Muscle layer of colon (tissue), 2 donors: ENCODE results near the gene CCDC102B.

Experiments used
- H3K27ac ChIP-seq: one replicate; pipeline ENCODE4 v1.7.0; 2013; ENCODE audit warnings: low read depth, mild to moderate bottlenecking, low read length, moderate library complexity
- H3K27me3 ChIP-seq, 2 donors: one replicate each; pipeline ENCODE4 v1.7.0; 2013; ENCODE audit warnings: low read length in 2 of 2, mild to moderate bottlenecking in 2 of 2; ENCODE audit not compliant: insufficient read depth in 2 of 2, control insufficient read depth in 1 of 2
- H3K36me3 ChIP-seq: one replicate; pipeline ENCODE4 v1.7.0; 2013; ENCODE audit warnings: mild to moderate bottlenecking, low read length; ENCODE audit not compliant: insufficient read depth
- H3K4me1 ChIP-seq: one replicate; pipeline ENCODE4 v1.7.0; 2013; ENCODE audit warnings: mild to moderate bottlenecking, low read length; ENCODE audit not compliant: insufficient read depth
- H3K4me3 ChIP-seq, 2 donors: one replicate each; pipeline ENCODE4 v1.7.0; 2013; ENCODE audit warnings: low read length in 2 of 2, low read depth in 1 of 2, mild to moderate bottlenecking in 1 of 2, moderate library complexity in 1 of 2
- H3K9ac ChIP-seq: one replicate; pipeline ENCODE4 v1.7.0; 2013; ENCODE audit warnings: low read length
- H3K9me3 ChIP-seq: one replicate; pipeline ENCODE4 v1.7.0; 2013; ENCODE audit warnings: mild to moderate bottlenecking, low read length
- donor health status: abdominal sarcoma.
- donor health status: Adenocarcinoma of cecum.

CCDC102B gene

DNA sequence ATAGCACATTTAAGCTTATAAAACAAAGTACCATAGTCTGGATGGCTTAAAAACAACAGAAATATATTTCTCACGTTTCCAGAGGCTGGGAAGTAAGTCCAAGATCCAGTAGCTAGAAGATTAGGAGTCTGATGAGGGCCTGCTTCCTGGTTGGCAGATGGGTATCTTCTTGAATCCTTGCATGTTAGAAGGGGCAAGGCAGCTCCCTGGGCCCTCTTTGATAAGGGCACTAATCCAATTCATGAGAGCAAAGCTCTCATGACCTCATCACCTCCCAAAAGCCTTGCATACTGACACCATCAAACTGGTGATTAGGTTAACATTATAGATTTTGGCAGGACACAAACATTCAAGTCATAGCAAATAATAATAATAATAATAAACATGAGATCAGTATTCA, 146.4 kb downstream of the CCDC102B start:
- no peaks in the 10 kb centered on the region for H3K36me3 ChIP-seq
- no peaks in the 10 kb centered on the region for H3K9me3 ChIP-seq
- no peak overlapping the region for H3K9ac ChIP-seq
- no peak overlapping the region for H3K4me3 ChIP-seq
- H3K4me1 ChIP-seq = no peaks in the 10 kb centered on the region
- H3K27me3 ChIP-seq = no peaks in the 10 kb centered on the region
- H3K27ac ChIP-seq = no peak overlapping the region

DNA sequence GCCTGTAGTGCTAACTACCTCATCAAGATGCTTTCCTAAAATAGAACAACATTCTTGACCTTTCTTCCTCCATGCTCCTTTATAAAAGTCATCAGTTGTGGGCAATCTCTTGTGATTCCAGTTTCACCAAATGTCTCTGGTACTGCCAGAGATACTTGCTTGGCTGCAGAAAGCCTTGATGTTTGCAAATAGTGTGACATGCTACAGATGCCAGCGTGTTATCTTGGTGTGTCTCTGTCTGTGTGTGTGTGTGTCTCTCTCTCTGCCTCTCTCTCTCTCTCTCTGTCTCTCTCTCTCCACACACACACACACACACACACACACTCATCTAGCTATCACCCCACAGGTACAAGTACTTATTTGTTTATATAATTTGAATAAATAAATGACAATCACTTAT, 146.9 kb downstream of the CCDC102B start:
- Histone ChIP-seq H3K9me3 (no peaks in the 10 kb centered on the region), H3K27ac (no peak overlapping the region), H3K4me1 (no peaks in the 10 kb centered on the region), H3K36me3 (no peaks in the 10 kb centered on the region), H3K4me3 (no peak overlapping the region), H3K9ac (no peak overlapping the region), H3K27me3 (no peaks in the 10 kb centered on the region)

DNA sequence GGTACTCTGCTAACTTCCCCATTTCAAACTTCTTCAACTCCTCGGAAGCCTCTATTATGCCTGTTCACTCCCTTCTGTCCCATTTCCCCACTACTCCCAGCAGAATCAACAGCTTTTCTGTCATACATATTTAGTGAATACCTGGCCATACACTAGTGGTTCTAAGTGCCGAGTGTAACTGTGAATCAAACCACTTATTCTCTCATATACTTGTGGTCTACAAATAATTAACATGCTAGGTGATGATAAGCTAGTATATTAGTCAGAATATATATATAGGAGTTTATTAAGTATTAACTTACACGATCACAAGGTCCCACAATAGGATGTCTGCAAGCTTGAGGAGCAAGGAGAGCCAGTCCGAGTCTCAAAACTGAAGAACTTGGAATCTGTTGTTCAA, 150.7 kb downstream of the CCDC102B start:
- Histone ChIP-seq H3K27me3 (no peaks in the 10 kb centered on the region), H3K36me3 (no peaks in the 10 kb centered on the region), H3K4me1 (no peaks in the 10 kb centered on the region), H3K4me3 (no peak overlapping the region), H3K27ac (no peak overlapping the region), H3K9me3 (no peaks in the 10 kb centered on the region), H3K9ac (no peak overlapping the region)

DNA sequence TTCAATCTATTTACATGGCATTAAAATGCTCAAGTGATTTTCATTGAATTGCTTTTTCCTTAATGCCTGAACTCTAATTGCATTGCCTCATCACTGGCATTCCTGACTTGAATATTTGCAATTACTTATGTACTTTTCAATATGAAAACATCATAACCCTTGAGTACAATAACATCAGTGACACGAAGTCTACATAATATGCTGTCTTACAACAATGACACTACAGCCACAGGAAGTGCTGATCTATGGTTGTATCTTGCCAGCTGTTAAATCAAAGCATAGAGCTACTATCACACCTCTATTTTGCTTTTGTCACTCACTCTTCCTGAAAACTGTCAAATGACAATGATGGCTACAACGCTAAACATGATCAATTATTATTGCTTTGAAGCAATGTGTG, 156.9 kb downstream of the CCDC102B start:
- no peaks in the 10 kb centered on the region for H3K36me3 ChIP-seq
- no peaks in the 10 kb centered on the region for H3K9me3 ChIP-seq
- no peaks in the 10 kb centered on the region for H3K27me3 ChIP-seq
- no peak overlapping the region for H3K9ac ChIP-seq
- H3K4me3 ChIP-seq = no peak overlapping the region
- no peak overlapping the region for H3K27ac ChIP-seq
- H3K4me1 ChIP-seq = no peaks in the 10 kb centered on the region

DNA sequence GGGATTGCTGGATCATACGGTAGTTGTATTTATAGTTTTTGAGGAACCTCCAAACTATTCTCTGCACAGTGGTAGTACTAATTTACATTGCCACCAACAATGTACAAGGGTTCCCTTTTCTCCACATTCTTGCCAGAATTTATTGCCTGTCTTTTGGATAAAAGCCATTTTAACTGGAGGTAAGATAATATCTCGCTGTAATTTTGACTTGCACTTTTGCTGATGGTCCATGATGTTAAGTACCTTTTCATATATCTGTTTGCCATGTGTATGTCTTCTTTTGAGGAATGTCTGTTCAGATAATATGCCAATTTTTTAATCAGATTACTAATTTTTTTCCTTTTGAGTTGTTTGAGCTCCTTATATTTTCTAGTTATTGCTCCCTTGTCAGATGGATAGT, 158.8 kb downstream of the CCDC102B start:
- Histone ChIP-seq H3K9me3 (no peaks in the 10 kb centered on the region), H3K9ac (no peak overlapping the region), H3K4me1 (no peaks in the 10 kb centered on the region), H3K27me3 (no peaks in the 10 kb centered on the region), H3K27ac (no peak overlapping the region), H3K4me3 (no peak overlapping the region), H3K36me3 (no peaks in the 10 kb centered on the region)

DNA sequence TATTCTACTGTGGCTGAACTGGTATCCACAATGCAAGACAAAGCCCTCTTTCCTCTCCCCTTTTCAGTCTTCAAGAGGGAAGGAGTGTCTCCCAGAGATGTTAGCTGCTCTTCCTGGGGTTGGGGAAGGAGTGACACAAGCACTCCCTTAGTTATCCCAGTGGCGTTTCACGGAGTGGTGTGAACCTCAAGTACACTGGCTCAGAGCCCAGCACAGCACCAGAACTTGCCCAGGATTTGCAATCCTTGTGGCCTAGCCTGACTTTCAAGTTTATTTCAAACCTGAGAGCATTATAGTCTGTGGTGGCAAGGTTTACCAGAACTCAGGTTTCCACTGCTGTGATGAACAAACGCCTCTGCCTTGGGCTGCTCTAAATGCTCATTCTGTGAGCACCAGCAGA, 162.5 kb downstream of the CCDC102B start:
- Histone ChIP-seq H3K9me3 (no peaks in the 10 kb centered on the region), H3K27me3 (no peaks in the 10 kb centered on the region), H3K4me1 (no peaks in the 10 kb centered on the region), H3K36me3 (no peaks in the 10 kb centered on the region), H3K9ac (no peak overlapping the region), H3K4me3 (no peak overlapping the region), H3K27ac (no peak overlapping the region)

DNA sequence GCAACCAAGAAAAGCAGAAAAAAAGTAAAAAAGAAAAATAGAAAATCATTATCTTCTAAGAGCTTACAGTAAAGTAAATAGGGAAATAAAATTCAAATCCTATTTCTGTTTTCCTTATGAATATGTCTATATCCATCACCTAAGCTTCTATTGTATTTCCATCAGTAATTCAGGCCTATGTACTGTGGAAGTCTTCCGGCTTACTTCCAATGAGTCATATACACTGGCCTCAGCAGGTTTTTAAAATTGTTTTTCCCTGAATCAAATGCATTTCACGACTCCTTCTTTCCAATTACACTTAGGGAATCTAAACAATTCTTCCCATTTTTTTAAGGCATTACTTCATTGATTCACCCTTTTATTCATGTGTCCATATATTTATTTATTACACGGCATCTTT, 164.7 kb downstream of the CCDC102B start:
- Histone ChIP-seq H3K27me3 (no peaks in the 10 kb centered on the region), H3K36me3 (no peaks in the 10 kb centered on the region), H3K9ac (no peak overlapping the region), H3K27ac (no peak overlapping the region), H3K9me3 (no peaks in the 10 kb centered on the region), H3K4me1 (no peaks in the 10 kb centered on the region), H3K4me3 (no peak overlapping the region)

DNA sequence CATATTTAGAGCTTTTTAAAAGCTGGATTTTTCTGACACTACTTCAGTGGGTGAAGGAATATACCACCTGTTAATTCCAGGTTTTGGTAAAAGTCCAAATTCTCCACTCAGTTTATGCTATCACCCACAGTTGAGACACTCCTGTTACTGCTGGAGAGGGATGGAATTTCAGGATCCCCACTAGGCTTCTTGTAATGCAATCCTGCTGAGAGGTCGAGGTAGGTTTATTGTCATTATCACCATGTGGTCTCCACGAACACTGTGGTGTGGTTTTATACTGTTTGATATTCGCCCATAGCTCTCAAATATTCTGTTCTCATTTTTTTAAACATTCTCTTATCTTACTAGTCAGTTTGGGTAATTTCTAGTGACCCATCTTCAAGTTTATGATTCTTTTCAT, 167.9 kb downstream of the CCDC102B start:
- Histone ChIP-seq H3K27me3 (no peaks in the 10 kb centered on the region), H3K4me1 (no peaks in the 10 kb centered on the region), H3K27ac (no peak overlapping the region), H3K36me3 (no peaks in the 10 kb centered on the region), H3K9me3 (no peaks in the 10 kb centered on the region), H3K9ac (no peak overlapping the region), H3K4me3 (no peak overlapping the region)

DNA sequence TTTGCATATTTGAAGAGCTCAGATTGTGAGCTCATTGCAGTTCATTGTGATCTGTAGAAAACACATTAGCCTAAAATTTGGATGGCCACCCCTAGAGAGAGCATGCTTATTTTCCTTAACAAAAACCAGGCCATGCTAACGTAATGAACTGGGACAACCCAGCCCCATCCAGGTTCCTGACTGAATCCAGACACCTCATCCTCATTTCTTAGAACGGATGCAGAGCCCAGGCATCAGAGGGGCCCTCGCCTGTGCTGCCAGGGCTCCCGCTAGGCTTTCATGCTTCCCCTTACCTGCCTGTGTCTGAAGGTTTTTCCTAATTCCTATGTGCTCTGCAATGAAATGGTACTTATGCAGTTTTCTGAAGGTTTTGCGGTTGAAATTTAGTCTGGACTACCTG, 171.1 kb downstream of the CCDC102B start:
- Histone ChIP-seq H3K9ac (no peak overlapping the region), H3K9me3 (no peaks in the 10 kb centered on the region), H3K4me3 (no peak overlapping the region), H3K36me3 (no peaks in the 10 kb centered on the region), H3K27me3 (no peaks in the 10 kb centered on the region), H3K4me1 (no peaks in the 10 kb centered on the region), H3K27ac (no peak overlapping the region)

DNA sequence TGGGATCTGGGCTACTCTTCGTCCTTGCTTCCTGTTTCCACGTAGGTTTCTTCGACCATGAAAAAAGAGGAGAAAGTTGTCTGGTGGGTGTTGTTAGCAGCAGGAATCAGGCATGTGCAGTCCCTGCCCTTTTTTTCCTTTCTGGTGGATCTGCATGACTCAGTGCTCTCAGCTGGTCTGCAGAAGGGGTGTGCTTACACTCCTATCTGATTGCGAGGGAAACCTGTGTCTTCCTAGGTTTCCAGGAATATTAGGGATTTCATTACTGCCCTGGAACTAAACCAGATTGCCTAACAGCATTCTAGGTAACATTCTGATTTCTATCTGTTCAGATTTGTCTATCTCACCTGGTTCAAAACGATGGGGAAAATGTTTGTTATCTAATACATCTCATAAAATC, 174.3 kb downstream of the CCDC102B start:
- Histone ChIP-seq H3K36me3 (no peaks in the 10 kb centered on the region), H3K4me3 (no peak overlapping the region), H3K27me3 (no peaks in the 10 kb centered on the region), H3K9ac (no peak overlapping the region), H3K27ac (no peak overlapping the region), H3K9me3 (no peaks in the 10 kb centered on the region), H3K4me1 (no peaks in the 10 kb centered on the region)

DNA sequence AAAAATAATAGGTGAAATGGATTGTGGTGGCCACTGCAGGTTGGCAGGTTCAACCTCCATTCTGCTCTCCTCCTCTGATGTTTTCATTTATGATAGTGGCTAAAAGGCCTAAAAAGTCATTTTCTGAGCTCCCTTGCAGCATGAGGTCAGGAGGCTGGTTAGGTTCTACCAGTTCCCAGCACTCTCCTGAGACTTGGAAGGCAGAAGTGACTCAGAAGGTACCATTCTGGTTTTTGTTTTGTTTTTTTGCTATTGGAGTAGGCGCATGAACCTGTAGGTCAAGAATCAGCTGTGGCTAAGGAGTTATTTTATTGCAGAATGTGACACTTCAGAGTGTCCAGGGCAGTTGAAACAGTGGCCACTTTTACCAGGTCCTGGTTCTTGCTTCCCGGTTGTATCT, 181.9 kb downstream of the CCDC102B start:
- Histone ChIP-seq H3K4me1 (no peaks in the 10 kb centered on the region), H3K27me3 (no peaks in the 10 kb centered on the region), H3K27ac (no peak overlapping the region), H3K4me3 (no peak overlapping the region), H3K9me3 (no peaks in the 10 kb centered on the region), H3K36me3 (no peaks in the 10 kb centered on the region), H3K9ac (no peak overlapping the region)

DNA sequence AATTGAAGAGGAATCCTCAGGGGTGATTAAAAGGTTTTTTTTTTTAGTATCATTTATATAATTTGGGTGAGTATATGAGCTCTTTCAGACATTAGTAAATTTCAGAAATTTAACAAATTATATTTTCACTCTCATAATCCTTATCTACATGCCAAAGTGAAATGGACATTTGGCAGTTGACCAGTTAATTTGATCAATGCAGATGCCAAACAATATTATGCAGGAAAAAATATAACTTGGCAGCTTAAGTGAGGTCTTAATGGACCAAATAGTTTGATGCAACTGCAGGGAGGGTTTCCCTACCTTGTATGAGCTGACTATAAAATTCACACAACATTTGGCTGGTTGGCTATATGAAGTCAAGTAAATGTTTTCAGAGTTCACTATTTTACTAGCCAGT, 185.2 kb downstream of the CCDC102B start:
- H3K27me3 ChIP-seq = no peaks in the 10 kb centered on the region
- H3K9ac ChIP-seq = no peak overlapping the region
- H3K27ac ChIP-seq = no peak overlapping the region
- no peaks in the 10 kb centered on the region for H3K4me1 ChIP-seq
- H3K9me3 ChIP-seq = no peaks in the 10 kb centered on the region
- H3K4me3 ChIP-seq = no peak overlapping the region
- no peaks in the 10 kb centered on the region for H3K36me3 ChIP-seq
